SK-N-MC (cell line): ENCODE data around the gene C1QTNF8.

ENCODE experiments used
- DNase-seq: peaks from one replicate; pipeline ENCODE4 v3.0.0-alpha.2; 2011; ENCODE audit warnings: low read depth, low spot score
- H3K27ac ChIP-seq: fragments of 200-600 bp; sonication (generic); 2 replicates; pipeline ENCODE4 v1.5.1; 2016; ENCODE audit warnings: mixed run types
- H3K36me3 ChIP-seq: fragments of 200-600 bp; sonication (generic); 2 replicates; pipeline ENCODE4 v1.6.1; 2017; ENCODE audit warnings: antibody characterized with exemption, low read length, mixed read lengths; ENCODE audit not compliant: insufficient read depth
- H3K4me3 ChIP-seq: fragments of 200-600 bp; sonication (generic); 2 replicates; pipeline ENCODE4 v1.5.1; 2016
- H3K9ac ChIP-seq: fragments of 200-600 bp; sonication (generic); 2 replicates; pipeline ENCODE4 v1.8.0; 2017; ENCODE audit warnings: mixed run types, mixed read lengths; ENCODE audit not compliant: insufficient read length
- H3K9me3 ChIP-seq: fragments of 200-600 bp; sonication (generic); 2 replicates; pipeline ENCODE4 v1.6.1; 2017; ENCODE audit warnings: low read depth, mild to moderate bottlenecking, antibody characterized with exemption, low read length, moderate library complexity, mixed read lengths
- EZH2 ChIP-seq: fragments of 200-600 bp; sonication (generic); IDR thresholded peaks from one replicate; pipeline ENCODE4 v1.6.1; 2017; ENCODE audit warnings: antibody characterized with exemption
- FOXP2 ChIP-seq: optimal IDR thresholded peaks from 2 replicates; pipeline ENCODE3; 2011; ENCODE audit warnings: mild to moderate bottlenecking, moderate library complexity; ENCODE audit not compliant: insufficient read depth; ENCODE audit errors: extremely low read length, control extremely low read depth
- POLR2AphosphoS5 ChIP-seq: IDR thresholded peaks from 2 replicates; pipeline ENCODE4 v1.6.1; 2012; ENCODE audit warnings: mild to moderate bottlenecking, low read depth, low read length, borderline replicate concordance

C1QTNF8 gene

DNA sequence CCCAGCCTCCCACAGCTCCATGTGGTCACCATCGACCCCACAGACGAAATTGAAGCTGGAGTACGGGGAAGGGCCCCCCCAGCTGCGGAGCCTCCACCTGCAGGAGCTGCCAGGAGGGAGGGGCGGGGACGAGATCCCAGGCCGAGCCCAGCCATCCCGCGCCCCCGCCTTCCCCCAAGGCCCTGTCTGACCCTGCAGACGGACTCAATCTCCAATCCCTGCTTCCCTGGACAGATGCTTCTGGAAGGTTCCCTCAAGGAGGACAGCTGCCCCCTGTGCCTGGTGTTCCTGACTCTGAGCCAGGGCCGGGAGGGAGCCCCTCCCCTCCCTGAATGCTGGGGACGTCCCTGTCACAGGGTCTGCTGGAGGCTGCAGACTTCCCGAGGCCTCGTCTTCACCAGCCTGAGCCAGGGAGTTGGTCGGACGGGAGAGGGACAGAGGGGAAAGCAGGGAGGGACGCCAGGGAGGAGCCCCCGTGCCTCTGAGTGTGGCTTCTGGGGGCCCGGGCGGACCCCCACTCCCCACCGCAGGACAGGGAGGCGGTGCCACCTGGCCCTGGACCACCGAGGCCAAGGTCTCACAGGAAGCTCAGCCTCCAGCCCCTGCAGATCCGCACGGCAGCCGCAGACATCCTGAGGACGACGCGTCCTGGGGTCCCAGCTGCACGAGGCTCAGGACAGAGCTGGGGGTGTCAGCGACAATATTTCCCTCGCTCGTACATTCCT is 21.3 kb upstream of the C1QTNF8 start:
- Histone ChIP-seq H3K36me3 (no peaks in the 10 kb centered on the region), H3K4me3 (no peak overlapping the region), H3K27ac (no peak overlapping the region), H3K9me3 (no peaks in the 10 kb centered on the region), H3K9ac (no peak overlapping the region)
- TF ChIP-seq EZH2 = no peak
- TF ChIP-seq FOXP2 = no peak
- no peak for TF ChIP-seq POLR2AphosphoS5
- DNase-seq = no peak

DNA sequence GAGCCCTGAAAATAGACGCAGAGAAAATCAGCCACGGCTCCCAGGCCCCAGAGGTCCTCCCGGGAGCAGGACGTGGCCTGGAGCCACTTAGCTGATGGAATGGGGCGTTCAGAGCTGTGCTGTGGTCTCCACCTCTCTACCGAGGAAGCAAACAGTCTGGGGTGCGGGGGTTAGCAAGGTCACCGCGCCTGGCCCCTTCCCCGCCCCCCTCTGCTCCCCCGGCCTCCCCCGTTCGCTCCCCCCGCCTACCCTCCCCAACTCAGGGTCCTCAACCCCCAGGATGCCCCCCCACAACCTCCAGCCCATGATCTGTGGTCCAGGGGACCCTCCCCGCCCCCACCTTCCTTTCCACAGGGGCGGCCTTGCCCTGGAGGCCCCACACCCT is 20.6 kb upstream of the C1QTNF8 start:
- no peak overlapping the region for H3K27ac ChIP-seq
- TF ChIP-seq POLR2AphosphoS5 = no peak
- TF ChIP-seq FOXP2 = no peak
- no peak for TF ChIP-seq EZH2
- H3K9ac ChIP-seq = no peak overlapping the region
- no peak overlapping the region for H3K4me3 ChIP-seq
- no peak for DNase-seq
- no peaks in the 10 kb centered on the region for H3K9me3 ChIP-seq
- H3K36me3 ChIP-seq = no peaks in the 10 kb centered on the region

DNA sequence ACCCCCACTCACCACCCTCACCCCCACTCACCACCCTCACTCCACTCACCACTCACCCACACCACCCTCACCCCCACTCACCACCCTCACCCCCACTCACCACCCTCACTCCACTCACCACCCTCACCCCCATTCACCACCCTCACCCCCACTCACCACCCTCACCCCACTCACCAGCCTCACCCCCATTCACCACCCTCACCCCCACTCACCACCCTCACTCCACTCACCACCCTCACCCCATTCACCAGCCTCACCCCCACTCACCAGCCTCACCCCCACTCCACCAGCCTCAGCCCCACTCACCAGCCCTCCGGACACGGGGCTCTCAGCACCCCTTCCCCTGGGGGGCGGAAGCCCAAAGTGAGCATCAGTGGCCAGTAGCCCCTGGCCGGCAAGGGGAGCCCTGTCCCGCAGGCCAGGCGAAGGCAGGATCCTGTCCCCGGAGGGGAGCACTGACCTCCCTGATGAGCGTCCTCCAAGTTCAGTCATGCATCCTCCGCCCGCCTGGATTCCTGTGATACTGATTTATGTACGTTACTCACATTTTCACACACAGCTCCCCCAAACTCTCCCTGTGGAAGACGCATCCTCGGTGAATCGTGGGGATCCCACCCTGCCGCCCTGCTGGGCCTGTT is 18.0 kb upstream of the C1QTNF8 start:
- no peaks in the 10 kb centered on the region for H3K36me3 ChIP-seq
- no peak overlapping the region for H3K9ac ChIP-seq
- H3K9me3 ChIP-seq = no peaks in the 10 kb centered on the region
- no peak overlapping the region for H3K4me3 ChIP-seq
- no peak for DNase-seq
- no peak for TF ChIP-seq EZH2
- TF ChIP-seq POLR2AphosphoS5 = no peak
- TF ChIP-seq FOXP2 = no peak
- H3K27ac ChIP-seq = no peak overlapping the region

GRCh38 chr16:1113489-1113888 is 17.4 kb upstream of the C1QTNF8 start:
- H3K4me3 ChIP-seq = no peak overlapping the region
- no peaks in the 10 kb centered on the region for H3K36me3 ChIP-seq
- H3K27ac ChIP-seq = no peak overlapping the region
- TF ChIP-seq POLR2AphosphoS5 (no peak), FOXP2 (no peak), EZH2 (no peak)
- H3K9ac ChIP-seq = no peak overlapping the region
- H3K9me3 ChIP-seq = no peaks in the 10 kb centered on the region
- DNase-seq = no peak

GRCh38 chr16:1112506-1113184 is 16.6 kb upstream of the C1QTNF8 start:
- no peak for TF ChIP-seq POLR2AphosphoS5
- DNase-seq = no peak
- no peaks in the 10 kb centered on the region for H3K36me3 ChIP-seq
- H3K4me3 ChIP-seq = no peak overlapping the region
- H3K27ac ChIP-seq = no peak overlapping the region
- H3K9me3 ChIP-seq = no peaks in the 10 kb centered on the region
- H3K9ac ChIP-seq = no peak overlapping the region

DNA sequence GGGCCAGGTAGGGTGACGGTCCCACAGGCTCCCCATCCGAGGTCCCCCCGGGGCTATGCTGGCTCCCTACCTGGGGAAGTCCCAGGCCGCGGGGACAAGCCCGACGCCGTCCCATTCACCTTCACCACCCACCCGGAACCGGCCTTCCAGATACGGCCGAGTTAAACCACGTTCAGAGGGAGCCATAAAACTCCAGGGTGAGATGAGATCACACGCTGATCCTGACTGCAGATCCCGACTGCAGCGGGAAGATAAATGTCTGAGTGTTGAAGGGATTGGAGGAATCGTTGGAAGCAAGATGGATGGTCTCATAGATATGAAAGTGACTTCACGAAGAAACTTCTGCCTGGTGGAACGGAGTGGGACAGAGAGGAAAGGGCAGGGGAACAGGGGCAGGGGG is 13.6 kb upstream of the C1QTNF8 start:
- Histone ChIP-seq H3K36me3 (no peaks in the 10 kb centered on the region), H3K9ac (no peak overlapping the region), H3K27ac (no peak overlapping the region), H3K9me3 (no peaks in the 10 kb centered on the region), H3K4me3 (no peak overlapping the region)
- TF ChIP-seq POLR2AphosphoS5 (no peak), EZH2 (no peak), FOXP2 (no peak)
- DNase-seq = no peak

- TF ChIP-seq EZH2 (no peak), FOXP2 (no peak), POLR2AphosphoS5 (no peak)
- Histone ChIP-seq H3K9me3 (no peaks in the 10 kb centered on the region), H3K36me3 (no peaks in the 10 kb centered on the region), H3K27ac (no peak overlapping the region), H3K9ac (no peak overlapping the region), H3K4me3 (no peak overlapping the region)
- DNase-seq = no peak
These were observed 12.5 kb upstream of the C1QTNF8 start for GRCh38 chr16:1108299-1109252.

GRCh38 chr16:1107731-1108130 is 11.7 kb upstream of the C1QTNF8 start:
- Histone ChIP-seq H3K4me3 (no peak overlapping the region), H3K27ac (no peak overlapping the region), H3K9ac (no peak overlapping the region), H3K36me3 (no peaks in the 10 kb centered on the region), H3K9me3 (no peaks in the 10 kb centered on the region)
- DNase-seq = no peak
- no peak for TF ChIP-seq POLR2AphosphoS5
- TF ChIP-seq FOXP2 = no peak
- no peak for TF ChIP-seq EZH2
